Fibroblast of skin of right biceps (primary cell): Measurements from ENCODE around the gene FTCD.
"Not testable (repeated sequence)": the region's sequence is repeated elsewhere in the genome, so short reads cannot be mapped to it uniquely, and the experiment has no call there.

Experiments used
- DNase-seq: peaks from one replicate; pipeline ENCODE4 v3.0.0-alpha.2; 2013

FTCD gene

DNA sequence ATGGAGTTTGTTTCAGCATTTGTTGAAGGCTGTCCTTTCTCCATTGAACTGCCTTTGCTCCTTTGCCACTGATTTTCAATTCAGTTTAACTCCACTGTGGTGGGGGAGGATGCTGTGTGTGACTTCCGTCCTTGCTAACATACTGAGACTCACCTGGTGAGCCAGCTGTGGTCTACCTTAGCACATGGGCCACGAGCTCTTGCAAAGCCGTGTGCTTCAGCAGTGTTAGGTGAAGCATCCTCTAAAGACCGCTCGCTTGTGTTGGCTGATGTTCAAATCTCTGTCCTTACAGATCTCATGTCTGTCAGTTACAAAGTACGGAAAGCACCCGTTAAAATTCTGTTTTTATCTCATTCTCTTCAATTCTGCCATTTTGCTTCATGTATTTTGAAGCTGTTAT is 32.4 kb upstream of the FTCD start:
- no peak for DNase-seq

GRCh38 chr21:46187261-46187660 is 31.9 kb upstream of the FTCD start:
- no peak for DNase-seq

GRCh38 chr21:46185716-46186115 is 30.3 kb upstream of the FTCD start:
- no peak for DNase-seq

DNA sequence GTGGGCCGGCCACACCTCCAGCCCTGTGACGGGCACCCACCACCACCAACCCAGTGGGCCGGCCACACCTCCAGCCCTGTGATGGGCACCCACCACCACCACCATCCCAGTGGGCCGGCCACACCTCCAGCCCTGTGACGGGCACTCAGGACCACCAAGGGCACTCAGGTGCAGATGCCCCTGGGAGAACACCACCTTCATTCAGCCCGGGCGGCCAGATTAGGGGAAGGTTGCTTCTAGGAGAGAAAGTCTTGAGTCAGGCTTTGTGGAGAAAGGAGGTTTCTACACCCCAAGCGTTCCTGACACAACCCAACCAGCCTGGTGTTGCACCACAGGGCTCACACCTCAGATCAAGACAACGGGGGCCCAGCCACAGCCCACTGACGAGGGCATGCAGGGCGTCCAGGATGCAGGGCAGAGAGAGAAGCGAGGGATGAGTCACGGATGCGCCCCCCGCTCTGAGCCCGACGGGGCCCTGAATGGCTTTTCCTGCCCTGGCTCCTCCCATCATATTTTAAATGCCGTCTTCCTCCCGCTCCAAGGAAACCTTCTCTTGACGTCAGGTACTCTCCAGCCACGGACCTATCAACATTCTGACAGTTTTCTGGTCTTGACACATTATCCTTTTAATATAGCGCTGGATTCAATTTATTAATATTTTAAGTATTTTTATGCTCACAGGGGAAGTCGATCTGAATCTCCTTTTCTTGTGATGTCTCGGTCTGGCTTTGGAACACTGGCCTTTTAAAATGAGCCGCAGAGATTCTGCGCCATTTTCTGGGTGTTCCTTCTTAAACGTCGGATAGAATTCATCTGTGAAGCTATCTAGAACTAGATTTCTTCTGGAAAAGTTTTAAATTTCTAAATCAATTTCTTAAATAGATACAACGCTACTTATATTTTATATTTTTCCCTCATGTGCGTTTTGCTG is 29.5 kb upstream of the FTCD start:
- peak; percentile 82 for DNase-seq

DNA sequence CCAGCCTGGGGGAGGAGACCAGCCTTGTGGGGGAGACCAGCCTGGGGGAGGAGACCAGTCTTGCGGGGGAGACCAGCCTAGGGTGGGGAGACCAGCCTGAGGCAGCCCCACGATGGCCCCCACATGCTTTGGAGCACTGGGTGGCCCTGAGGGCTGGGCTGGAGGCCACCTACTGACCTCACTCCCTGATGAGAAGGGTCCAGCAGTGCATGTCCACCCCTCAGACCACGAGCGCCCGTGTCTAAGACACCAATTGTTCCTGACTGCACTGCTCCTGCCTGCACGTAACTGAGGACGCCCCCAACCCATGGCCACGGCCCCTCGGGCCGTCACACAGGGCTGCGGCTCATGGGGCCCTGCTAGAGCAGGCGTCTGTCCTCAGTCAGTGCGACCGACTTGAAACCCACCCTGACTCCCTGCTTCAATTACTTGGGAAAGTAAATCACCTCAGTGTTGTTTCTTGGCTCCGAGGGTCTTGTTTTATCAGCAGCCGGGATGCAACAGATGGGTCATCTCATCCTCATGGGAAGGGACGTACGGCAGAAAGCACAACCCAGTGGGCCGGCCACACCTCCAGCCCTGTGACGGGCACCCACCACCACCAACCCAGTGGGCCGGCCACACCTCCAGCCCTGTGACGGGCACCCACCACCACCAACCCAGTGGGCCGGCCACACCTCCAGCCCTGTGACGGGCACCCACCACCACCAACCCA is 28.7 kb upstream of the FTCD start, which contains the start of gene SPATC1L:
Gene SPATC1L, minus strand, starts transcription at position 550 of the 715 bp plus-strand sequence. CDS start 1,643 bp downstream, outside the sequence.
- DNase-seq = peak; percentile 78

DNA sequence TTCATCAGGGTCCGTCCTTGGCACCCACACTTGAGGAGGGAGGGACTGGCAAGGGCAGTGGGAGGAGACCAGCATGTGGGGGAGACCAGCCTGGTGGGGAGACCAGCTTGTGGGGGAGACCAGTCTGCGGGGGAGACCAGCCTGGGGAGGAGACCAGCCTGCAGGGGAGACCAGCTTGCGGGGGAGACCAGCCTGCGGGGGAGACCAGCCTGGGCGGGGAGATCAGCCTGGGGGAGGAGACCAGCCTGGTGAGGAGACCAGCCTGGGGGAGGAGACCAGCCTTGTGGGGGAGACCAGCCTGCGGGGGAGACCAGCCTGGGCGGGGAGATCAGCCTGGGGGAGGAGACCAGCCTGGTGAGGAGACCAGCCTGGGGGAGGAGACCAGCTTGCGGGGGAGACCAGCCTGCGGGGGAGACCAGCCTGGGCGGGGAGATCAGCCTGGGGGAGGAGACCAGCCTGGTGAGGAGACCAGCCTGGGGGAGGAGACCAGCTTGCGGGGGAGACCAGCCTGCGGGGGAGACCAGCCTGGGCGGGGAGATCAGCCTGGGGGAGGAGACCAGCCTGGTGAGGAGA is 28.0 kb upstream of the FTCD start:
- DNase-seq = not testable (repeated sequence)

DNA sequence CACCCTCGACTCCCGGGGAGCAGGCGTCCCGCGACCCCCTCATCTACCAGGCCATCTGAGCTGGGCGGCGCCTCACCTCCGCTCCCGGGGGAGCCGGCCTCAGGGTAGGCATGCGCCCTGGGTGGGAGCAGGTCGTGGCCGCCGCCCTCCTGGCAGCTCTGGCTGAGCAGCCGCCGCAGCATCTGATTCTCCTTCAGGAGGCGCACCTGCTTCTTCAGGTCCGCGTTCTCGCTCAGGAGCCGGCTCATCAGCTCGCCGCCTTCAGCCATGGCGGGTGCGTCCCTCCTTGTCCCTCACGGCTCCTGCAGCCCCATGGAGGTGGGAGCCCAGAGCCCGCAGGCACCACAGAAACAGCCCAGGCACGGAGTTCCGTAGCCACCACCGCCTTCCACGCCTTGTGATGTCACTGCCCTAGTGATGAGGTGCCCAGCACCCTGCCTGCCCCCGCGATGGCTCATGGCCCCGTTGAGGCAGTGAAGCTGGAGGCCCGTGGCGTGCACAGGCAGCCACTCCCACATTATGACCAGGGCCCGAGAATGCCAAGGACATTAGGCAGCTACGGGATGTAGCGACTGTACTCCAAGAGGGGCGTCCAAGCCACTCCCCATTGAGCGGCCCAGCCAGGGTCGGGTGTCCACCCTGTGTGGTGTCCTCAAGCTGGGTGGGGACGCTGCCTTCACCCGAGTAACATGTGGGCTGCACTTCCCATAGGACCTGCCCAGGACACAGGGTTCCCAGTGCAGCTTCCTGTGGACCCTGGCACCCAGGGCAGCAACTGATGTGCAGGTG is 27.4 kb upstream of the FTCD start:
- no peak for DNase-seq

DNA sequence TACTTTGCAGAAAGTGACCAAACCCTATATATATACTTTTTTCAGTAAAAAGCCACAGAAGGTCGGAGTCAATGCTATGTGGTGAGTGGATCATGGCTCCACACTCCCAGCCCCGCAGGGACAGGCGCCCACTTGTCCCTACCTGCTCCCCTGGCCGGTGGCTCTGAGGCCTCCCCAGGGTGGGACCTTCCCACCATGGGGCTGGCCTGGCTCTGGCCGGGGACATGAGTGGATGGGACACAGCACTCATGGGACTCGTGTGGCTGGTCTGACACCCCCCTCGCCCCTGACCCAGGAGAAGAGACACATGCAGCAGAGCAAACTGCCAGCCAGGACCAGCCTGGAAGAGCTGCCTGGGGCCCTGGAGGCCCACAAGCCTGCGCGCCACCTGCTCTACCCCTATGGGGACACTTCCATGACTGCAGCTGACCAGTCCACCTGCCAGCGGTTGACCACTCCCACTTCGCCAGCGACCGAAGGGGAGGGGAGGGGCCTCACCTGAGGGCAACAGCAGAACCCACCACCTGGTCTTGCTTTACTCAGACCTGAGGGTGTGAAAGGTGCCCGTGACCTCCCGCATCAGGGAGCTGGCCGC is 26.7 kb upstream of the FTCD start:
- no peak for DNase-seq

GRCh38 chr21:46181436-46181835 is 26.1 kb upstream of the FTCD start:
- no peak for DNase-seq

DNA sequence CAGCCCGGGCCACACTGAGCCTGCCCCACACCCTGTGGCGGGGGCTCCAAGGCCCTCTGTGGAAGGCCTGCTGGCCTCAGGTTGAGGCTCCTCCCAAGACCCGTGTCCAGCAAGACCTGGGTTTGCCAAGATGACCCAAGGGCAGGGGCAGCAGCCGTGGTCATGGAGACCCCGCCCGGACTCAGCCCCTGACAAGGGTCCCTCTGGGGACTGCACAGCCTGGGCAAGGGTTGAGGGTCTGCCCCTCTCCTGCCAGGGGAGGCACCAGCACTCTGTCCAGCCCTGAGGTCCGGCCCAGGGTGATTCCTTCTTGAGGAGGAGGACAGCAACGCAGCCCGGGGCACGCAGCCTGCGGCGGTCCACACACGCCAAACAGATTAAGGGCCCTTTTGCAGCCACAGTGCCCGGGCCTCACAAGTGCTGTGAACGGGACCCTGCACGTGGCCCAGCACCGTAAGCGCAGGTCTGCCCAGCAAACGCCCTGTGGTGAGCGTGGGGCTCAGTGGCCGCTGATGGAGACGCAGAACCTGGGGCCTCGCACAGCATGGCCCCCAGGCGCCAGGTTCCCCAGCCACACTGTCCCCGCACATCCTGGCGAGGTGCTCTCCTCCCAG is 25.5 kb upstream of the FTCD start:
- DNase-seq = no peak

- DNase-seq = no peak
Observed at GRCh38 chr21:46180079-46180722, 24.8 kb upstream of the FTCD start.

DNA sequence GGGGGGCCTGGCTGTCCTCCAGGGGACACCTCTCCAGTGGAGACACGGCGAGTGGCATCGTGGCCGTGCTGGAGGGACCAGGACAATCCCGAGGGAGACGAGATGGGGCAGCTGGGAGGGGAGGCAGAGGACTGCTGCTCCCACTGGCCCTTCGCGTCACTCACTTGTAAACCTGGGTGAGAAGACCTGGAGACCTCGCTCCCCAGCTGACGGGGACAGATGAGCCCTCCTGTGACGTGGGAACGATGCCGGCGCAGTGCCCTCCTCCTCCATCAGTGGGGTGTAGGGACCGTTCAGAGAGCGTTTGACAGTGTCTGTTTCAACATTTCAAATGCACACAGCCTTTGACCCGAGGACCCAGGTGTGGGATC is 24.3 kb upstream of the FTCD start:
- no peak for DNase-seq

DNA sequence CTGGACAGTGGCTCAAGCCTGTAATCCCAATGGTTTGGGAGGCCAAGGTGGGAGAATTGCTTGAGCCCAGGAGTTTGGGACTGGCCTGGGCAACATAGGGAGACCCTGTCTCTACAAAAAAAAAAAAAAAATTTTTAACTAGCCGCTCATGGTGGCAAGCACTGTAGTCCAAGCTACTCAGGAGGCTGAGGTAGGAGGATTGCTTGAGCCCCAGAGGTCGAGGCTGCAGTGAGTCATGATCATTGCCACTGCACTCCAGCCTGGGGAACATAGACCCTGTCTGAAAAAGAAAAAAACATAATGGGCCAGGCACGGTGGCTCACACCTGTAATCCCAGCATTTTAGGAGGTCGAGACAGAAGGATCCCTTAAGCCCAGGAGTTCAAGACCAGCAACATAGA is 23.6 kb upstream of the FTCD start:
- DNase-seq = no peak

- DNase-seq = not testable (repeated sequence)
Observed at GRCh38 chr21:46176443-46177129, 21.2 kb upstream of the FTCD start.

DNA sequence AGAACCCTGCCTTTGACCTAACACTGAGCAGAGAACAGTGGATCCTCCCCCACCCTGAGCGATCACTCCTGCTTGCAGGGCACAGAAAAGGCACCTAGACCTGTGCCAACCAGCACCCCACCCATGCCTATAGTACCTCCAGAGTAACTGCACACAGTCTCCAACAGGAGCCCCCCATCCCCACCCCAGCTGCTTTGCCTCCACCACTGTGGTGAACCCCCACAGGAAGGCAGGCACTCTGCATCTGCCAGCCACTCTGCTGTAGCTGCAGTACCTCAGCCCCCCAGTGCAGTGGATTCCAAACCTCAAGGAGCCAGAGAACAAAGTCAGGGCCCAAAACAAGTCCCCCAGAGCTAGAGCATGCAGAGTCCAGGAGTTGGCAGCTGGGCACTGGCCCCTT is 18.2 kb upstream of the FTCD start:
- DNase-seq = no peak

GRCh38 chr21:46172863-46173528 is 17.6 kb upstream of the FTCD start:
- DNase-seq = no peak

- DNase-seq = no peak
Observed at GRCh38 chr21:46171996-46172862, 16.9 kb upstream of the FTCD start.

GRCh38 chr21:46171585-46171984 is 16.2 kb upstream of the FTCD start:
- no peak for DNase-seq
